KMS-11 (cell line): ENCODE data around the gene TSC1.

Source experiments
- H2AFZ ChIP-seq: fragments of 200-600 bp; sonication (generic); 2 replicates; pipeline ENCODE4 v1.6.1; 2016; ENCODE audit warnings: antibody characterized with exemption, mixed run types, low read depth
- H3K27ac ChIP-seq: fragments of 200-600 bp; sonication (generic); 2 replicates; pipeline ENCODE4 v1.6.1; 2016; ENCODE audit warnings: mild to moderate bottlenecking, mixed run types
- H3K27me3 ChIP-seq: fragments of 200-600 bp; sonication (generic); 2 replicates; pipeline ENCODE4 v1.6.1; 2017; ENCODE audit warnings: mild to moderate bottlenecking, low read depth, mixed run types, moderate library complexity; ENCODE audit not compliant: insufficient read depth
- H3K36me3 ChIP-seq: fragments of 200-600 bp; sonication (generic); 2 replicates; pipeline ENCODE4 v1.6.1; 2017; ENCODE audit warnings: mild to moderate bottlenecking, mixed run types; ENCODE audit not compliant: insufficient read depth
- H3K4me1 ChIP-seq: fragments of 200-600 bp; sonication (generic); 2 replicates; pipeline ENCODE4 v1.6.1; 2016; ENCODE audit warnings: mild to moderate bottlenecking, low read depth, mixed run types; ENCODE audit not compliant: poor library complexity, severe bottlenecking
- H3K4me2 ChIP-seq: fragments of 200-600 bp; sonication (generic); 2 replicates; pipeline ENCODE4 v1.7.0; 2016; ENCODE audit warnings: mild to moderate bottlenecking, mixed run types
- H3K4me3 ChIP-seq: fragments of 200-600 bp; sonication (generic); IDR thresholded peaks from 2 replicates; pipeline ENCODE4 v1.6.1; 2017; ENCODE audit warnings: low read depth, low read length, mixed read lengths; ENCODE audit not compliant: insufficient read depth
- H3K79me2 ChIP-seq: fragments of 200-600 bp; sonication (generic); 2 replicates; pipeline ENCODE4 v1.6.1; 2016; ENCODE audit warnings: low read depth, mixed run types; ENCODE audit not compliant: insufficient read depth
- H3K9ac ChIP-seq: fragments of 200-600 bp; sonication (generic); 2 replicates; pipeline ENCODE4 v1.6.1; 2016; ENCODE audit warnings: mild to moderate bottlenecking, mixed run types
- H4K20me1 ChIP-seq: fragments of 200-600 bp; sonication (generic); 2 replicates; pipeline ENCODE4 v1.6.1; 2016; ENCODE audit warnings: mild to moderate bottlenecking, mixed run types; ENCODE audit not compliant: insufficient read depth
- TF ChIP-seq, protein P1 (sequence below): fragments of 200-600 bp; sonication (generic); conservative IDR thresholded peaks from 2 replicates; pipeline ENCODE4 v1.6.1; 2017; ENCODE audit warnings: low read depth, mild to moderate bottlenecking, antibody characterized with exemption, low read length, moderate library complexity, mixed read lengths

TSC1 gene

GRCh38 chr9:132983491-132984201, 39.2 kb upstream of the TSC1 start:
- H3K36me3 ChIP-seq, result no peaks in the 10 kb centered on the region
- H3K4me3 ChIP-seq, result no peak overlapping the region
- no peak overlapping the region for H3K9ac ChIP-seq
- no peak overlapping the region for H2AFZ ChIP-seq
- peaks cover 93% of the 10 kb centered on the region for H3K27me3 ChIP-seq
- H3K4me1 ChIP-seq, result no peaks in the 10 kb centered on the region
- no peak overlapping the region for H3K27ac ChIP-seq
- no peaks in the 10 kb centered on the region for H4K20me1 ChIP-seq
- H3K79me2 ChIP-seq, result no peaks in the 10 kb centered on the region
- no peak overlapping the region for H3K4me2 ChIP-seq
- TF ChIP-seq, protein P1, sequence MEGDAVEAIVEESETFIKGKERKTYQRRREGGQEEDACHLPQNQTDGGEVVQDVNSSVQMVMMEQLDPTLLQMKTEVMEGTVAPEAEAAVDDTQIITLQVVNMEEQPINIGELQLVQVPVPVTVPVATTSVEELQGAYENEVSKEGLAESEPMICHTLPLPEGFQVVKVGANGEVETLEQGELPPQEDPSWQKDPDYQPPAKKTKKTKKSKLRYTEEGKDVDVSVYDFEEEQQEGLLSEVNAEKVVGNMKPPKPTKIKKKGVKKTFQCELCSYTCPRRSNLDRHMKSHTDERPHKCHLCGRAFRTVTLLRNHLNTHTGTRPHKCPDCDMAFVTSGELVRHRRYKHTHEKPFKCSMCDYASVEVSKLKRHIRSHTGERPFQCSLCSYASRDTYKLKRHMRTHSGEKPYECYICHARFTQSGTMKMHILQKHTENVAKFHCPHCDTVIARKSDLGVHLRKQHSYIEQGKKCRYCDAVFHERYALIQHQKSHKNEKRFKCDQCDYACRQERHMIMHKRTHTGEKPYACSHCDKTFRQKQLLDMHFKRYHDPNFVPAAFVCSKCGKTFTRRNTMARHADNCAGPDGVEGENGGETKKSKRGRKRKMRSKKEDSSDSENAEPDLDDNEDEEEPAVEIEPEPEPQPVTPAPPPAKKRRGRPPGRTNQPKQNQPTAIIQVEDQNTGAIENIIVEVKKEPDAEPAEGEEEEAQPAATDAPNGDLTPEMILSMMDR, result no peak

GRCh38 chr9:132982458-132982857, 38.0 kb upstream of the TSC1 start:
- Histone ChIP-seq H2AFZ (no peak overlapping the region), H3K4me2 (no peak overlapping the region), H3K79me2 (no peaks in the 10 kb centered on the region), H4K20me1 (no peaks in the 10 kb centered on the region), H3K9ac (no peak overlapping the region), H3K27me3 (peaks cover 89% of the 10 kb centered on the region), H3K4me1 (no peaks in the 10 kb centered on the region), H3K4me3 (no peak overlapping the region), H3K36me3 (no peaks in the 10 kb centered on the region), H3K27ac (no peak overlapping the region)
- TF ChIP-seq, protein P1, result no peak

- no peak overlapping the region for H3K27ac ChIP-seq
- H3K9ac ChIP-seq, result no peak overlapping the region
- no peaks in the 10 kb centered on the region for H3K36me3 ChIP-seq
- peaks cover 85% of the 10 kb centered on the region for H3K27me3 ChIP-seq
- no peak overlapping the region for H3K4me2 ChIP-seq
- no peak overlapping the region for H3K4me3 ChIP-seq
- H2AFZ ChIP-seq, result no peak overlapping the region
- TF ChIP-seq, protein P1, result no peak
- H3K79me2 ChIP-seq, result no peaks in the 10 kb centered on the region
- H4K20me1 ChIP-seq, result no peaks in the 10 kb centered on the region
- H3K4me1 ChIP-seq, result no peaks in the 10 kb centered on the region
Observed at GRCh38 chr9:132980157-132980556, 35.7 kb upstream of the TSC1 start.

GRCh38 chr9:132978451-132979131, 34.2 kb upstream of the TSC1 start, which contains the start of gene GFI1B:
Gene GFI1B, plus strand, starts transcription at chr9:132978694. Its CDS starts 7,985 bp downstream, at chr9:132986679.
- Histone ChIP-seq H3K4me1 (no peaks in the 10 kb centered on the region), H3K4me2 (no peak within 1 kb of the TSS), H3K79me2 (no peaks in the 10 kb centered on the region), H3K4me3 (no peak within 1 kb of the TSS), H3K27ac (no peak within 1 kb of the TSS), H3K9ac (no peak within 1 kb of the TSS), H4K20me1 (no peaks in the 10 kb centered on the region), H3K36me3 (no peaks in the 10 kb centered on the region), H3K27me3 (peaks cover 88% of the 10 kb centered on the region), H2AFZ (no peak within 1 kb of the TSS; the same call in 1 of the 2 replicates)
- TF ChIP-seq, protein P1, result no peak
